ENCODE results near the gene RAB13. TPM values are rescaled to one million over a fixed set of nuclear protein-coding genes. Genes with fewer than 3 reads are reported as not detected.

RAB13 gene
- total and polyA plus RNA-seq, 2 of the 13 experiments (the other 11 are each of a cell fraction or from before 2014, with no cell fraction given), result 15.9 to 24.7 TPM

- no peak for TF ChIP-seq ZNF460 (CRISPR knock-in tag; IDR thresholded peaks at IDR 0.05; ENCODE audit: borderline replicate concordance)
- TF ChIP-seq ARNT2 (CRISPR knock-in tag; IDR thresholded peaks at IDR 0.05; ENCODE audit: low read depth), result no peak
- no peak for TF ChIP-seq ELK4 (CRISPR knock-in tag; IDR thresholded peaks at IDR 0.05; ENCODE audit: borderline replicate concordance)
- TF ChIP-seq NFYC (CRISPR knock-in tag; IDR thresholded peaks at IDR 0.05), result peak; percentile 74
- peak; percentile 46; the same call in 1 of the 2 replicates for TF ChIP-seq POGZ (CRISPR knock-in tag; IDR thresholded peaks at IDR 0.05)
- TF ChIP-seq ZNF143 (CRISPR knock-in tag; IDR thresholded peaks at IDR 0.05), result no peak
- TF ChIP-seq ZNF772 (CRISPR knock-in tag; IDR thresholded peaks at IDR 0.05), result 0 out of 2 replicates have a peak, but pooled peaks have one; percentile 47
- no peak for TF ChIP-seq ZFP41 (CRISPR knock-in tag; IDR thresholded peaks at IDR 0.05; ENCODE audit: borderline replicate concordance)
- 0 out of 2 replicates have a peak, but pooled peaks have one; percentile 53 for TF ChIP-seq ZNF501 (CRISPR knock-in tag; IDR thresholded peaks at IDR 0.05)
- TF ChIP-seq RNF219 (CRISPR knock-in tag; IDR thresholded peaks at IDR 0.05), result no peak
- no peak for TF ChIP-seq IRX3 (CRISPR knock-in tag; IDR thresholded peaks at IDR 0.05; ENCODE audit: borderline replicate concordance, low read depth)
- TF ChIP-seq CBX2 (IDR thresholded peaks at IDR 0.05; ENCODE audit: low read depth, low read length), result no peak
- no peak for TF ChIP-seq CBX2 (CRISPR knock-in tag; IDR thresholded peaks at IDR 0.05; ENCODE audit: low read depth)
- no peak for TF ChIP-seq ZNF253 (CRISPR knock-in tag; IDR thresholded peaks at IDR 0.05; ENCODE audit: borderline replicate concordance)
- peak; percentile 89; the same call in 1 of the 2 replicates for TF ChIP-seq FOXK1 (CRISPR knock-in tag; IDR thresholded peaks at IDR 0.05; ENCODE audit: borderline replicate concordance, low read depth)
- no peak for TF ChIP-seq MAFF (IDR thresholded peaks at IDR 0.05; ENCODE audit: low read depth, low read length)
- TF ChIP-seq ZNF160 (CRISPR knock-in tag; IDR thresholded peaks at IDR 0.05), result no peak
- TF ChIP-seq E2F2 (CRISPR knock-in tag; IDR thresholded peaks at IDR 0.05; ENCODE audit: borderline replicate concordance), result no peak
- no peak; the same call in 1 of the 2 replicates for TF ChIP-seq KLF15 (CRISPR knock-in tag; IDR thresholded peaks at IDR 0.05; ENCODE audit: borderline replicate concordance)
- no peak for TF ChIP-seq ELF4 (CRISPR knock-in tag; IDR thresholded peaks at IDR 0.05; ENCODE audit: borderline replicate concordance)
- TF ChIP-seq ZSCAN30 (CRISPR knock-in tag; IDR thresholded peaks at IDR 0.05), result no peak
- TF ChIP-seq NFRKB (IDR thresholded peaks at IDR 0.05), result no peak
- no peak for TF ChIP-seq ZNF775 (CRISPR knock-in tag; IDR thresholded peaks at IDR 0.05; ENCODE audit: borderline replicate concordance)
- TF ChIP-seq FOSL2 (CRISPR knock-in tag; IDR thresholded peaks at IDR 0.05), result peak; percentile 43
- TF ChIP-seq TBX2 (CRISPR knock-in tag; IDR thresholded peaks at IDR 0.05; ENCODE audit: borderline replicate concordance), result peak; percentile 48; the same call in 1 of the 2 replicates
- TF ChIP-seq, protein P1, sequence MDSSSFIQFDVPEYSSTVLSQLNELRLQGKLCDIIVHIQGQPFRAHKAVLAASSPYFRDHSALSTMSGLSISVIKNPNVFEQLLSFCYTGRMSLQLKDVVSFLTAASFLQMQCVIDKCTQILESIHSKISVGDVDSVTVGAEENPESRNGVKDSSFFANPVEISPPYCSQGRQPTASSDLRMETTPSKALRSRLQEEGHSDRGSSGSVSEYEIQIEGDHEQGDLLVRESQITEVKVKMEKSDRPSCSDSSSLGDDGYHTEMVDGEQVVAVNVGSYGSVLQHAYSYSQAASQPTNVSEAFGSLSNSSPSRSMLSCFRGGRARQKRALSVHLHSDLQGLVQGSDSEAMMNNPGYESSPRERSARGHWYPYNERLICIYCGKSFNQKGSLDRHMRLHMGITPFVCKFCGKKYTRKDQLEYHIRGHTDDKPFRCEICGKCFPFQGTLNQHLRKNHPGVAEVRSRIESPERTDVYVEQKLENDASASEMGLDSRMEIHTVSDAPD (CRISPR knock-in tag; IDR thresholded peaks at IDR 0.05), result no peak
These were observed 32.2 kb downstream of the RAB13 start (continued) for GRCh38 chr1:153953859-153954365.
